PFSK-1 (cell line): ENCODE data around the gene PLEKHM3.

Source experiments
- POLR2AphosphoS5 ChIP-seq: IDR thresholded peaks from 2 replicates; pipeline ENCODE4 v1.6.1; 2012; ENCODE audit warnings: low read depth, mild to moderate bottlenecking, control low read depth, low read length, moderate library complexity
- TF ChIP-seq, protein P1 (sequence below), 2 experiments: IDR thresholded peaks; 2 replicates each; pipeline versions ENCODE4 v1.6.1 to v1.8.0; 2011 to 2012; ENCODE audit warnings: low read depth in 2 of 2, low read length in 2 of 2, control low read depth in 1 of 2, inconsistent platforms in 1 of 2, mild to moderate bottlenecking in 1 of 2, moderate library complexity in 1 of 2; ENCODE audit not compliant: insufficient read depth in 1 of 2

DNA sequence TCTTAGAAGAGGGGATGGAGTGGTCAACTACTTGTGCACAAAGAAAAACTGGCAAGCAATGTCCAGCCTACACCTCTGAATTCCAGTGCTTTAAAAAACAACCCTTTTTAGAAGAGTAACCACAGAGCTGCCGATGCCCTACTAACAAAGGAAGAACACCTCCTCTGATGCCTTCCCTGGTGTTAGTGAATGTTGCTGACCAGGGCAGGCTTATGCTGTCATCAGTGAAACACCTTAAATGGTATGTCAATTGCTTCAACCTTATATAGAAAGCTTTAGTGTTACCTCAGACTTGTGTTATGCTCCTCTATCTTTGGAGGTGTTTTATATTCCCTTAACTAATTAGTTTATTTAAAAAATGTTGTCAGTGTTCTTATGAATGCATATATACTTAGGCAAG is 175.9 kb downstream of the PLEKHM3 start:
- TF ChIP-seq POLR2AphosphoS5 = no peak
- TF ChIP-seq, protein P1, sequence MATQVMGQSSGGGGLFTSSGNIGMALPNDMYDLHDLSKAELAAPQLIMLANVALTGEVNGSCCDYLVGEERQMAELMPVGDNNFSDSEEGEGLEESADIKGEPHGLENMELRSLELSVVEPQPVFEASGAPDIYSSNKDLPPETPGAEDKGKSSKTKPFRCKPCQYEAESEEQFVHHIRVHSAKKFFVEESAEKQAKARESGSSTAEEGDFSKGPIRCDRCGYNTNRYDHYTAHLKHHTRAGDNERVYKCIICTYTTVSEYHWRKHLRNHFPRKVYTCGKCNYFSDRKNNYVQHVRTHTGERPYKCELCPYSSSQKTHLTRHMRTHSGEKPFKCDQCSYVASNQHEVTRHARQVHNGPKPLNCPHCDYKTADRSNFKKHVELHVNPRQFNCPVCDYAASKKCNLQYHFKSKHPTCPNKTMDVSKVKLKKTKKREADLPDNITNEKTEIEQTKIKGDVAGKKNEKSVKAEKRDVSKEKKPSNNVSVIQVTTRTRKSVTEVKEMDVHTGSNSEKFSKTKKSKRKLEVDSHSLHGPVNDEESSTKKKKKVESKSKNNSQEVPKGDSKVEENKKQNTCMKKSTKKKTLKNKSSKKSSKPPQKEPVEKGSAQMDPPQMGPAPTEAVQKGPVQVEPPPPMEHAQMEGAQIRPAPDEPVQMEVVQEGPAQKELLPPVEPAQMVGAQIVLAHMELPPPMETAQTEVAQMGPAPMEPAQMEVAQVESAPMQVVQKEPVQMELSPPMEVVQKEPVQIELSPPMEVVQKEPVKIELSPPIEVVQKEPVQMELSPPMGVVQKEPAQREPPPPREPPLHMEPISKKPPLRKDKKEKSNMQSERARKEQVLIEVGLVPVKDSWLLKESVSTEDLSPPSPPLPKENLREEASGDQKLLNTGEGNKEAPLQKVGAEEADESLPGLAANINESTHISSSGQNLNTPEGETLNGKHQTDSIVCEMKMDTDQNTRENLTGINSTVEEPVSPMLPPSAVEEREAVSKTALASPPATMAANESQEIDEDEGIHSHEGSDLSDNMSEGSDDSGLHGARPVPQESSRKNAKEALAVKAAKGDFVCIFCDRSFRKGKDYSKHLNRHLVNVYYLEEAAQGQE (IDR thresholded peaks at IDR 0.05; ENCODE audit: insufficient read depth in 1 of 2, low read depth in 2 of 2, low read length in 2 of 2) = no peak
